HEK293 (cell line): ENCODE data around the gene CDC14A.
A peak's percentile ranks its signal among the peaks of the same experiment; 100 is the strongest.

Source experiments
- CTCF ChIA-PET: fragments of 350-600 bp; formaldehyde crosslinking; extraction: SDS; loops from one replicate; lab custom pipeline; 2021; ENCODE audit warnings: antibody characterized with exemption; lab: Yijun Ruan, JAX
- POLR2A ChIA-PET: fragments of 300-600 bp; formaldehyde crosslinking; extraction: SDS; loops from one replicate; lab custom pipeline; 2020; ENCODE audit warnings: antibody characterized with exemption, inconsistent platforms; lab: Yijun Ruan, JAX
- H3K27ac ChIP-seq: fragments of 200-500 bp; sonication (Bioruptor generic); 2 replicates; pipeline ENCODE4 v1.5.1; 2014; ENCODE audit warnings: low read depth, low read length, control low read depth, inconsistent platforms; ENCODE audit errors: extremely low read depth
- H3K36me3 ChIP-seq, 2 experiments: fragments of 200-500 bp in 1 of 2; sonication (Bioruptor generic) in 1 of 2; 1 replicate in 1 of 2; 2 replicates in 1 of 2; pipeline ENCODE4 v1.5.1; 2014 to 2017; ENCODE audit warnings: inconsistent platforms in 2 of 2, low read length in 2 of 2; ENCODE audit not compliant: control insufficient read depth in 2 of 2, insufficient read depth in 1 of 2
- H3K4me1 ChIP-seq: fragments of 200-500 bp; sonication (Bioruptor generic); 2 replicates; pipeline ENCODE4 v1.5.1; 2014; ENCODE audit warnings: mild to moderate bottlenecking, low read length, inconsistent platforms; ENCODE audit not compliant: control insufficient read depth, insufficient read depth
- H3K4me3 ChIP-seq: 2 replicates; pipeline ENCODE4 v1.5.1; 2011; ENCODE audit warnings: low read depth, mild to moderate bottlenecking, control low read depth, low read length, moderate library complexity
- H3K9me3 ChIP-seq: fragments of 200-500 bp; sonication (Bioruptor generic); 2 replicates; pipeline ENCODE4 v1.5.1; 2014; ENCODE audit warnings: low read depth, low read length, inconsistent platforms; ENCODE audit not compliant: control insufficient read depth, insufficient read depth
- AEBP2 ChIP-seq: fragments of 450-650 bp; formaldehyde crosslinking; IDR thresholded peaks from 2 replicates; pipeline ENCODE4 v1.5.1; 2016; ENCODE audit warnings: missing biosample characterization, missing genetic modification characterization, borderline replicate concordance
- ZBTB11 ChIP-seq: fragments of 450-650 bp; formaldehyde crosslinking; conservative IDR thresholded peaks from 2 replicates; pipeline ENCODE4 v1.5.1; 2016; ENCODE audit warnings: low read depth, missing biosample characterization, missing genetic modification characterization
- ZBTB26 ChIP-seq: fragments of 450-650 bp; formaldehyde crosslinking; optimal IDR thresholded peaks from 2 replicates; pipeline ENCODE3; 2016; ENCODE audit warnings: missing biosample characterization, mild to moderate bottlenecking, missing genetic modification characterization
- ZNF10 ChIP-seq: fragments of 450-650 bp; formaldehyde crosslinking; IDR thresholded peaks from 2 replicates; pipeline ENCODE4 v1.5.1; 2017; ENCODE audit warnings: missing biosample characterization, missing genetic modification characterization
- ZNF184 ChIP-seq: fragments of 450-650 bp; IDR thresholded peaks from 2 replicates; pipeline ENCODE4 v1.5.1; 2018; ENCODE audit warnings: missing biosample characterization, mild to moderate bottlenecking, missing genetic modification characterization
- ZNF2 ChIP-seq: fragments of 450-650 bp; formaldehyde crosslinking; IDR thresholded peaks from 2 replicates; pipeline ENCODE4 v1.5.1; 2016; ENCODE audit warnings: missing biosample characterization, missing genetic modification characterization
- ZNF211 ChIP-seq: fragments of 450-650 bp; formaldehyde crosslinking; IDR thresholded peaks from 2 replicates; pipeline ENCODE4 v1.5.1; 2016; ENCODE audit warnings: low read depth, missing biosample characterization, missing genetic modification characterization
- ZNF510 ChIP-seq: fragments of 450-650 bp; formaldehyde crosslinking; IDR thresholded peaks from 2 replicates; pipeline ENCODE4 v1.5.1; 2018; ENCODE audit warnings: mild to moderate bottlenecking, missing genetic modification characterization, missing biosample characterization; ENCODE audit not compliant: insufficient replicate concordance
- ZNF514 ChIP-seq: fragments of 450-650 bp; formaldehyde crosslinking; IDR thresholded peaks from 2 replicates; pipeline ENCODE4 v1.5.1; 2016; ENCODE audit warnings: missing biosample characterization, missing genetic modification characterization
- ZNF561 ChIP-seq: fragments of 450-650 bp; IDR thresholded peaks from 2 replicates; pipeline ENCODE4 v1.5.1; 2018; ENCODE audit warnings: missing biosample characterization, missing genetic modification characterization, borderline replicate concordance
- ZNF664 ChIP-seq: fragments of 450-650 bp; formaldehyde crosslinking; IDR thresholded peaks from 2 replicates; pipeline ENCODE4 v1.5.1; 2016; ENCODE audit warnings: missing biosample characterization, missing genetic modification characterization
- ZNF701 ChIP-seq: fragments of 450-650 bp; formaldehyde crosslinking; IDR thresholded peaks from 2 replicates; pipeline ENCODE4 v1.5.1; 2016; ENCODE audit warnings: missing biosample characterization, missing genetic modification characterization
- ZNF777 ChIP-seq: fragments of 450-650 bp; formaldehyde crosslinking; IDR thresholded peaks from 2 replicates; pipeline ENCODE4 v1.5.1; 2017; ENCODE audit warnings: missing biosample characterization, missing genetic modification characterization, borderline replicate concordance
- ZSCAN18 ChIP-seq: fragments of 450-650 bp; formaldehyde crosslinking; IDR thresholded peaks from 2 replicates; pipeline ENCODE4 v1.5.1; 2016; ENCODE audit warnings: missing biosample characterization, missing genetic modification characterization

CDC14A gene

GRCh38 chr1:100463791-100464424, 111.6 kb downstream of the CDC14A start (continued):
- peak; percentile 87 for TF ChIP-seq ZNF561 (tag by site-specific recombination)
- peak; percentile 83 for TF ChIP-seq ZNF2 (tag by site-specific recombination)

- TF ChIP-seq ZNF510 (tag by site-specific recombination) (no peak), ZNF777 (no peak)
- ChIA-PET POLR2A (no interaction called here), CTCF (interaction anchor here (1.6 kb wide), 1 partner anchor 399 kb away, joined by 4 read pairs; no protein-coding TSS in a partner anchor)
Measured at GRCh38 chr1:100469578-100469977, 117.3 kb downstream of the CDC14A start.

GRCh38 chr1:100474834-100475233, 122.5 kb downstream of the CDC14A start:
- no peaks in the 10 kb centered on the region for H3K4me1 ChIP-seq
- H3K9me3 ChIP-seq: no peaks in the 10 kb centered on the region
- H3K27ac ChIP-seq: no peak overlapping the region
- TF ChIP-seq ZNF664 (no peak), AEBP2 (tag by site-specific recombination) (no peak), ZNF211 (tag by site-specific recombination) (no peak), ZSCAN18 (tag by site-specific recombination) (no peak), ZNF514 (tag by site-specific recombination) (no peak), ZNF184 (tag by site-specific recombination) (no peak), ZNF701 (tag by site-specific recombination) (no peak)
- TF ChIP-seq, all 188 proteins: peak for 0
- POLR2A ChIA-PET: no interaction called here
- CTCF ChIA-PET: interaction anchor here (0.6 to 1.3 kb wide), 2 partner anchors 11 to 396 kb away, joined by 3 to 11 read pairs; no protein-coding TSS in a partner anchor
- no peak overlapping the region for H3K4me3 ChIP-seq
- H3K36me3 ChIP-seq: no peaks in the 10 kb centered on the region

More at GRCh38 chr1:100469578-100469977, 117.3 kb downstream of the CDC14A start:
- no peak overlapping the region for H3K27ac ChIP-seq
- H3K36me3 ChIP-seq: peaks cover 0 to 3% of the 10 kb centered on the region in 2 experiments; a peak in 1 of 3 replicates
- no peaks in the 10 kb centered on the region for H3K4me1 ChIP-seq
- H3K4me3 ChIP-seq: no peak overlapping the region
- no peaks in the 10 kb centered on the region for H3K9me3 ChIP-seq

- POLR2A ChIA-PET: no interaction called here
- Histone ChIP-seq H3K4me3 (no peak overlapping the region), H3K4me1 (no peaks in the 10 kb centered on the region), H3K9me3 (no peaks in the 10 kb centered on the region), H3K36me3 (no peaks in the 10 kb centered on the region)
- TF ChIP-seq ZNF10 (tag by site-specific recombination) (no peak), ZBTB11 (tag by site-specific recombination) (0 out of 2 replicates have a peak, but pooled peaks have one; percentile 18), ZBTB26 (no peak)
- TF ChIP-seq, all 188 proteins: peak for 1
- CTCF ChIA-PET: no interaction called here
- no peak overlapping the region for H3K27ac ChIP-seq
Measured at GRCh38 chr1:100476735-100477290, 124.5 kb downstream of the CDC14A start.
